H9 (cell line): ENCODE data around the gene SH3BP5. TPM values are rescaled to one million over a fixed set of nuclear protein-coding genes. Genes with fewer than 3 reads are reported as not detected.

Experiments used
- DNase-seq: peaks from one replicate; pipeline ENCODE4 v3.0.0-alpha.2; 2017
- H2AFZ ChIP-seq: one replicate; pipeline ENCODE4 v1.6.1; 2013; ENCODE audit warnings: mild to moderate bottlenecking, low read length, control low read depth, moderate library complexity
- H2AK5ac ChIP-seq: 2 replicates; pipeline ENCODE4 v1.6.1; 2013; ENCODE audit warnings: low read length, control low read depth, mixed read lengths; ENCODE audit not compliant: insufficient read length
- H2BK120ac ChIP-seq: one replicate; pipeline ENCODE4 v1.6.1; 2013; ENCODE audit warnings: low read depth, mild to moderate bottlenecking, low read length, control low read depth, inconsistent platforms; ENCODE audit not compliant: poor library complexity, severe bottlenecking
- H2BK12ac ChIP-seq: 2 replicates; pipeline ENCODE4 v1.6.1; 2013; ENCODE audit warnings: low read length, control low read depth, mixed read lengths, low read depth; ENCODE audit not compliant: insufficient read length
- H2BK15ac ChIP-seq: 2 replicates; pipeline ENCODE4 v1.6.1; 2013; ENCODE audit warnings: low read depth, low read length, control low read depth
- H2BK20ac ChIP-seq: one replicate; pipeline ENCODE4 v1.6.1; 2013; ENCODE audit warnings: low read depth, mild to moderate bottlenecking, low read length, control low read depth, inconsistent platforms; ENCODE audit not compliant: poor library complexity, severe bottlenecking
- H2BK5ac ChIP-seq: 2 replicates; pipeline ENCODE4 v1.6.1; 2013; ENCODE audit warnings: low read length, control low read depth, mixed read lengths; ENCODE audit not compliant: insufficient read length
- H3K14ac ChIP-seq: 2 replicates; pipeline ENCODE4 v1.6.1; 2013; ENCODE audit warnings: low read length, control low read depth; ENCODE audit not compliant: insufficient read depth
- H3K18ac ChIP-seq: 2 replicates; pipeline ENCODE4 v1.6.1; 2013; ENCODE audit warnings: low read depth, mild to moderate bottlenecking, mixed read lengths, low read length, control low read depth; ENCODE audit not compliant: insufficient read length
- H3K23ac ChIP-seq: 2 replicates; pipeline ENCODE4 v1.6.1; 2013; ENCODE audit warnings: low read length, control low read depth, mixed read lengths, low read depth; ENCODE audit not compliant: insufficient read length
- H3K23me2 ChIP-seq: 2 replicates; pipeline ENCODE4 v1.6.1; 2013; ENCODE audit warnings: low read depth, mild to moderate bottlenecking, mixed read lengths, low read length, control low read depth; ENCODE audit not compliant: insufficient read length, poor library complexity, severe bottlenecking
- H3K27ac ChIP-seq: 2 replicates; pipeline ENCODE4 v1.5.1; 2013; ENCODE audit warnings: low read length, control low read depth, mixed read lengths, low read depth; ENCODE audit not compliant: insufficient read length
- H3K27me3 ChIP-seq: 2 replicates; pipeline ENCODE4 v1.6.1; 2013; ENCODE audit warnings: low read length, control low read depth, inconsistent platforms; ENCODE audit not compliant: insufficient read depth
- H3K4ac ChIP-seq: 2 replicates; pipeline ENCODE4 v1.6.1; 2013; ENCODE audit warnings: low read depth, mild to moderate bottlenecking, control low read depth, inconsistent platforms, low read length, moderate library complexity
- H3K4me1 ChIP-seq: 2 replicates; pipeline ENCODE4 v1.6.1; 2013; ENCODE audit warnings: low read length, control low read depth, inconsistent platforms; ENCODE audit not compliant: insufficient read depth
- H3K4me2 ChIP-seq: 2 replicates; pipeline ENCODE4 v1.6.1; 2013; ENCODE audit warnings: low read length, control low read depth, mixed read lengths; ENCODE audit not compliant: insufficient read length, insufficient read depth
- H3K56ac ChIP-seq: 2 replicates; pipeline ENCODE4 v1.6.1; 2013; ENCODE audit warnings: low read depth, mild to moderate bottlenecking, mixed read lengths, low read length, control low read depth; ENCODE audit not compliant: insufficient read length
- H3K79me1 ChIP-seq: 2 replicates; pipeline ENCODE4 v1.6.1; 2013; ENCODE audit warnings: low read depth, mild to moderate bottlenecking, moderate library complexity, low read length, control low read depth, inconsistent platforms; ENCODE audit not compliant: insufficient read depth, poor library complexity, severe bottlenecking
- H3K79me2 ChIP-seq: 2 replicates; pipeline ENCODE4 v1.6.1; 2013; ENCODE audit warnings: low read length, control low read depth, inconsistent platforms; ENCODE audit not compliant: insufficient read depth
- H3K9ac ChIP-seq: 2 replicates; pipeline ENCODE4 v1.6.1; 2013; ENCODE audit warnings: low read length, control low read depth, mixed read lengths; ENCODE audit not compliant: insufficient read length; ENCODE audit errors: extremely low read depth
- H3K9me3 ChIP-seq: one replicate; pipeline ENCODE4 v1.6.1; 2013; ENCODE audit warnings: low read depth, low read length, inconsistent platforms; ENCODE audit not compliant: control insufficient read depth
- H3T11ph ChIP-seq: one replicate; pipeline ENCODE4 v1.6.1; 2013; ENCODE audit warnings: mild to moderate bottlenecking, low read length, control low read depth, inconsistent platforms
- H4K20me1 ChIP-seq: one replicate; pipeline ENCODE4 v1.6.1; 2013; ENCODE audit not compliant: control insufficient read depth, insufficient read length, insufficient read depth
- H4K5ac ChIP-seq: 2 replicates; pipeline ENCODE4 v1.6.1; 2013; ENCODE audit warnings: low read depth, mild to moderate bottlenecking, mixed read lengths, low read length, control low read depth; ENCODE audit not compliant: insufficient read length
- H4K8ac ChIP-seq: replicated peaks from 2 replicates; pipeline ENCODE4 v1.6.1; 2013; ENCODE audit warnings: low read length, control low read depth, mixed read lengths, low read depth; ENCODE audit not compliant: insufficient read length
- H4K91ac ChIP-seq: 2 replicates; pipeline ENCODE4 v1.6.1; 2013; ENCODE audit warnings: low read depth, mild to moderate bottlenecking, moderate library complexity, mixed read lengths, low read length, control low read depth; ENCODE audit not compliant: insufficient read length
- H3K27ac Mint-ChIP-seq, 3 experiments: 2 replicates in 2 of 3; 3 replicates in 1 of 3; pipeline ENCODE4 v1.8.0; 2020 to 2021; ENCODE audit warnings: mixed read lengths in 3 of 3, mild to moderate bottlenecking in 1 of 3, moderate library complexity in 1 of 3
- H3K27me3 Mint-ChIP-seq: 2 replicates; pipeline ENCODE4 v1.8.0; 2021; ENCODE audit warnings: low read depth, mild to moderate bottlenecking, moderate library complexity, mixed read lengths
- H3K36me3 Mint-ChIP-seq, 3 experiments: 2 replicates in 2 of 3; 3 replicates in 1 of 3; pipeline ENCODE4 v1.8.0; 2020 to 2021; ENCODE audit warnings: low read depth in 3 of 3, mixed read lengths in 3 of 3; ENCODE audit not compliant: insufficient read depth in 1 of 3
- H3K4me1 Mint-ChIP-seq, 2 experiments: 2 replicates each; pipeline ENCODE4 v1.8.0; 2020; ENCODE audit warnings: mixed read lengths in 2 of 2
- H3K4me3 Mint-ChIP-seq, 2 experiments: 2 replicates in 1 of 2; 3 replicates in 1 of 2; pipeline ENCODE4 v1.8.0; 2020 to 2021; ENCODE audit warnings: mild to moderate bottlenecking in 2 of 2, mixed read lengths in 2 of 2, moderate library complexity in 1 of 2
- H3K9me3 Mint-ChIP-seq, 2 experiments: 2 replicates in 1 of 2; 3 replicates in 1 of 2; pipeline ENCODE4 v1.8.0; 2020; ENCODE audit warnings: mild to moderate bottlenecking in 2 of 2, mixed read lengths in 2 of 2, moderate library complexity in 1 of 2
- WGBS: extraction: QIAGEN DNeasy Blood & Tissue Kit; methylation state at CpG from one replicate; pipeline ENCODE4 v1.1.7; 2013; ENCODE audit warnings: missing lambda C conversion rate, low lambda C conversion rate, mixed read lengths; ENCODE audit not compliant: insufficient read length; ENCODE audit errors: extremely low coverage; 5-methylcytosine and 5-hydroxymethylcytosine counted together
- total RNA-seq: library from RNA; stranded (reverse); gene quantifications from 2 replicates; pipeline ENCODE4 v1.2.1, GENCODE V29; 2021
- TF ChIP-seq, protein P1 (sequence below): fragments of 200-600 bp; sonication (generic); conservative IDR thresholded peaks from 3 replicates; pipeline ENCODE4 v1.8.0; 2021; ENCODE audit warnings: antibody characterized with exemption, mild to moderate bottlenecking

Gene SH3BP5
- total RNA-seq, 1 experiment from 2014 or later: 6.8 TPM

- TF ChIP-seq, protein P1, sequence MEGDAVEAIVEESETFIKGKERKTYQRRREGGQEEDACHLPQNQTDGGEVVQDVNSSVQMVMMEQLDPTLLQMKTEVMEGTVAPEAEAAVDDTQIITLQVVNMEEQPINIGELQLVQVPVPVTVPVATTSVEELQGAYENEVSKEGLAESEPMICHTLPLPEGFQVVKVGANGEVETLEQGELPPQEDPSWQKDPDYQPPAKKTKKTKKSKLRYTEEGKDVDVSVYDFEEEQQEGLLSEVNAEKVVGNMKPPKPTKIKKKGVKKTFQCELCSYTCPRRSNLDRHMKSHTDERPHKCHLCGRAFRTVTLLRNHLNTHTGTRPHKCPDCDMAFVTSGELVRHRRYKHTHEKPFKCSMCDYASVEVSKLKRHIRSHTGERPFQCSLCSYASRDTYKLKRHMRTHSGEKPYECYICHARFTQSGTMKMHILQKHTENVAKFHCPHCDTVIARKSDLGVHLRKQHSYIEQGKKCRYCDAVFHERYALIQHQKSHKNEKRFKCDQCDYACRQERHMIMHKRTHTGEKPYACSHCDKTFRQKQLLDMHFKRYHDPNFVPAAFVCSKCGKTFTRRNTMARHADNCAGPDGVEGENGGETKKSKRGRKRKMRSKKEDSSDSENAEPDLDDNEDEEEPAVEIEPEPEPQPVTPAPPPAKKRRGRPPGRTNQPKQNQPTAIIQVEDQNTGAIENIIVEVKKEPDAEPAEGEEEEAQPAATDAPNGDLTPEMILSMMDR: no peak
- no peak overlapping the region for H2AK5ac ChIP-seq
- Mint-ChIP-seq H3K27ac (no peak overlapping the region), H3K4me3 (no peak overlapping the region), H3K4me1 (peaks cover 47 to 56% of the 10 kb centered on the region in 2 experiments), H3K9me3 (no peaks in the 10 kb centered on the region), H3K36me3 (peaks cover 2 to 5% (median 2%) of the 10 kb centered on the region in 3 experiments; a peak in 4 of 7 replicates), H3K27me3 (peaks cover 31% of the 10 kb centered on the region)
- H3K23ac ChIP-seq: no peak overlapping the region
- H2BK12ac ChIP-seq: no peak overlapping the region
- H3K27ac ChIP-seq: no peak overlapping the region
- H2BK20ac ChIP-seq: no peak overlapping the region
- no peaks in the 10 kb centered on the region; the same call in 1 of the 2 replicates for H3K27me3 ChIP-seq
- H3K79me1 ChIP-seq: no peaks in the 10 kb centered on the region
- H4K20me1 ChIP-seq: no peaks in the 10 kb centered on the region
- H2BK15ac ChIP-seq: no peak overlapping the region
- H3K4ac ChIP-seq: no peak overlapping the region
- H3K56ac ChIP-seq: no peak overlapping the region
- H3K4me2 ChIP-seq: no peak overlapping the region
- H2AFZ ChIP-seq: no peak overlapping the region
- no peak overlapping the region for H3K14ac ChIP-seq
- no peak overlapping the region for H3K18ac ChIP-seq
- no peak overlapping the region for H4K91ac ChIP-seq
- DNase-seq: no peak
- H3K4me1 ChIP-seq: no peaks in the 10 kb centered on the region; the same call in 1 of the 2 replicates
- H3K23me2 ChIP-seq: peaks cover 8% of the 10 kb centered on the region
- no peaks in the 10 kb centered on the region for H3K9me3 ChIP-seq
- H4K5ac ChIP-seq: no peak overlapping the region
- no peaks in the 10 kb centered on the region for H3K79me2 ChIP-seq
- WGBS: no CpG with 5 or more reads among the region's 11 CpGs
- no peak overlapping the region for H3T11ph ChIP-seq
- no peak overlapping the region for H4K8ac ChIP-seq
- no peak overlapping the region for H2BK120ac ChIP-seq
- H3K9ac ChIP-seq: no peak overlapping the region
- no peak overlapping the region for H2BK5ac ChIP-seq
Observed at GRCh38 chr3:15329046-15330005, 3.1 kb downstream of the SH3BP5 start.
